ENCODE data around the gene ADAMTS12. TPM values are rescaled to one million over a fixed set of nuclear protein-coding genes. Genes with fewer than 3 reads are reported as not detected.

Gene ADAMTS12
- total RNA-seq, 3 donors from 2014 or later = 0.69 to 2.9 (median 0.72) TPM

DNA sequence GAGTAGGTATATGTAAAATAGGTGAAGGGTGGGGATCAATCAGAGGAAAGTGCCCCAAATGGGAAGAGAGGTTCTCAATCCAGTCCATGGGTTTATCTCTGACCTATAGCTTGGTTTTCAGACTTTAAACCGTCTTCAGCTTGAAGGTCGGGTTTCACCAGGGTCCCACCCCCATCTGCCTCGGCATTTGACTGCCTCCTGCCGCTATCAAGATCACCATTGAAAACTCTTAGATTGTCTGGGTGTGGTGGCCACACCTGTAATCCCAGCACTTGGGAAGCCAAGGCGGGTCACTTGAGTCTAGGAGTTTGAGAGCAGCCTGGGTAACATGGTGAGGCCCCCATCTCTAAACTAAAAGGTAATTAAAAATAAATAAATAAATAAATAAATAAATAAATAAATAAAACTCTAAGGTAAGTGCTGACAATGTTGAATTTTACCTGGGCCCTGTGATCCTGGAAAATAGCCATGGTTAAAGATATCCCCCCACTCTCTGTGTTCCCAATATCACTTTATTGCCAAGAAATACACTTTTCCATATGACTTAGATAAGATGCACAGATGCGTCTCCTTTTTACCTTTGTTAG lies 402.2 kb downstream of the ADAMTS12 start:
- TF ChIP-seq, protein P1, sequence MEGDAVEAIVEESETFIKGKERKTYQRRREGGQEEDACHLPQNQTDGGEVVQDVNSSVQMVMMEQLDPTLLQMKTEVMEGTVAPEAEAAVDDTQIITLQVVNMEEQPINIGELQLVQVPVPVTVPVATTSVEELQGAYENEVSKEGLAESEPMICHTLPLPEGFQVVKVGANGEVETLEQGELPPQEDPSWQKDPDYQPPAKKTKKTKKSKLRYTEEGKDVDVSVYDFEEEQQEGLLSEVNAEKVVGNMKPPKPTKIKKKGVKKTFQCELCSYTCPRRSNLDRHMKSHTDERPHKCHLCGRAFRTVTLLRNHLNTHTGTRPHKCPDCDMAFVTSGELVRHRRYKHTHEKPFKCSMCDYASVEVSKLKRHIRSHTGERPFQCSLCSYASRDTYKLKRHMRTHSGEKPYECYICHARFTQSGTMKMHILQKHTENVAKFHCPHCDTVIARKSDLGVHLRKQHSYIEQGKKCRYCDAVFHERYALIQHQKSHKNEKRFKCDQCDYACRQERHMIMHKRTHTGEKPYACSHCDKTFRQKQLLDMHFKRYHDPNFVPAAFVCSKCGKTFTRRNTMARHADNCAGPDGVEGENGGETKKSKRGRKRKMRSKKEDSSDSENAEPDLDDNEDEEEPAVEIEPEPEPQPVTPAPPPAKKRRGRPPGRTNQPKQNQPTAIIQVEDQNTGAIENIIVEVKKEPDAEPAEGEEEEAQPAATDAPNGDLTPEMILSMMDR (IDR thresholded peaks at IDR 0.05) = no peak
- Histone ChIP-seq H3K36me3 (ENCODE audit: low read depth) (no peaks in the 10 kb centered on the region), H3K9me3 (no peaks in the 10 kb centered on the region), H3K4me1 (ENCODE audit: low read depth) (no peaks in the 10 kb centered on the region), H3K4me3 (no peak overlapping the region)
- DNase-seq = peak in 2 of 3 donors; percentile 17 to 32
- no peak for ATAC-seq
- intact Hi-C loops (cut with DNase I, micrococcal nuclease) = no loop called here

DNA sequence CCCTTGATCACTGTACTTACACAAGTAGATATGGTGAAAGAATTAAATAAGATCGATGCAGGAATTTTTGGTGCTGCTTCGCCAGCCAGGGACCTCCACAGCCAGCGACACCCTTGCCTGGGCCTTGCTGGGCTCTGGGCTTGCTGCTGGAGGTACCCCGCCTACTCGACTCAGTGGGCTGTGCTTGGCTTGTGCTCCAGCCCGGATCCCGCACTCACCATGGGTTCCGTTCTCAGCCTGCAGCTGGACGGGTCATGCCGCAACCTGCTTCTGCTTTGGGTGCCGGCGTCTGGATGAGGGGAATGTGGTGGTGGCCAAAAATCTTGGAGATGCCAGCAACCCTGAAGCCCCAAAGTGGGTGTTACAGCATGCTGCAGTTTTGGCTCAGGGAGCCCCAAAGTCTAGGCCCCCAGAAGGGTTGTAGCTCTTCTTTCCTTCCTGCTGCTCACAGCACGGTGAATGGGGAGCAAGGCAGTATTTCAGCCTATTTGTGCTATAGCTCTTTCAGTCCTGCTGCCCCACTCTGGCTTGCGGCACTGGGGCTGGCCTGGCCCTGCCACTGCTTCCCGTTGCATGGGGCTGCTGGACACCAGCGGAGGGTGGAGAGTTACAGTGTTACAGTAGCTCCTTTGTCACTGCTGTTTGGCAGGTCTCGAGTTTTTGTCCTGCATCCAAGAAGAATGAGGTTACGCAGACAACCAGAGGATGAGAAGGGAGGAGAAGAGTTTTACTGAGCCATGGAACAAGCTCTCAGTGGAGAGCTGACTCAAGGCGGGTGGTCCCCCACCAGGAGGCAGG lies 403.0 kb downstream of the ADAMTS12 start:
- no peak overlapping the region for H3K4me3 ChIP-seq
- TF ChIP-seq, protein P1 (IDR thresholded peaks at IDR 0.05) = no peak
- no peak for DNase-seq
- no peaks in the 10 kb centered on the region for H3K36me3 ChIP-seq (ENCODE audit: low read depth)
- intact Hi-C loops (cut with DNase I, micrococcal nuclease) = no loop called here
- no peaks in the 10 kb centered on the region for H3K9me3 ChIP-seq
- H3K4me1 ChIP-seq (ENCODE audit: low read depth) = no peaks in the 10 kb centered on the region
- no peak for ATAC-seq

- Histone ChIP-seq H3K4me3 (no peak overlapping the region), H3K4me1 (ENCODE audit: low read depth) (no peaks in the 10 kb centered on the region), H3K9me3 (no peaks in the 10 kb centered on the region), H3K36me3 (ENCODE audit: low read depth) (no peaks in the 10 kb centered on the region)
- DNase-seq (no peak), ATAC-seq (no peak)
- intact Hi-C loops (cut with DNase I, micrococcal nuclease) = no loop called here
- TF ChIP-seq, protein P1 (IDR thresholded peaks at IDR 0.05) = no peak
Observed at GRCh38 chr5:33487236-33487635, 404.6 kb downstream of the ADAMTS12 start.

GRCh38 chr5:33482335-33482734 lies 409.5 kb downstream of the ADAMTS12 start:
- H3K4me3 ChIP-seq = no peak overlapping the region
- no peaks in the 10 kb centered on the region for H3K9me3 ChIP-seq
- TF ChIP-seq, protein P1 (IDR thresholded peaks at IDR 0.05) = no peak
- DNase-seq (no peak), ATAC-seq (no peak)
- H3K4me1 ChIP-seq (ENCODE audit: low read depth) = no peaks in the 10 kb centered on the region
- H3K36me3 ChIP-seq (ENCODE audit: low read depth) = no peaks in the 10 kb centered on the region
- intact Hi-C loops (cut with DNase I, micrococcal nuclease) = no loop called here

GRCh38 chr5:33480876-33481275 lies 410.9 kb downstream of the ADAMTS12 start:
- Histone ChIP-seq H3K36me3 (ENCODE audit: low read depth) (no peaks in the 10 kb centered on the region), H3K4me1 (ENCODE audit: low read depth) (no peaks in the 10 kb centered on the region), H3K9me3 (no peaks in the 10 kb centered on the region), H3K4me3 (no peak overlapping the region)
- intact Hi-C loops (cut with DNase I, micrococcal nuclease) = no loop called here
- DNase-seq (no peak), ATAC-seq (no peak)
- TF ChIP-seq, protein P1 (IDR thresholded peaks at IDR 0.05) = no peak
